Neuron (in vitro differentiated cells): Measurements from ENCODE around the gene GNAT1.

Experiments used
- H2AFZ ChIP-seq: one replicate; pipeline ENCODE4 v1.6.1; 2013; ENCODE audit warnings: low read depth, mild to moderate bottlenecking, inconsistent platforms, low read length, moderate library complexity
- H3K27me3 ChIP-seq: one replicate; pipeline ENCODE4 v1.6.1; 2013; ENCODE audit warnings: low read length; ENCODE audit not compliant: insufficient read depth
- H3K36me3 ChIP-seq: one replicate; pipeline ENCODE4 v1.6.1; 2013; ENCODE audit warnings: low read length; ENCODE audit not compliant: insufficient read depth
- H3K4me1 ChIP-seq: one replicate; pipeline ENCODE4 v1.6.1; 2013; ENCODE audit warnings: low read length; ENCODE audit not compliant: insufficient read depth
- H3K4me3 ChIP-seq: 2 replicates; pipeline ENCODE4 v1.5.1; 2013; ENCODE audit warnings: mild to moderate bottlenecking, low read length, moderate library complexity
- H3K9me3 ChIP-seq: one replicate; pipeline ENCODE4 v1.6.1; 2013; ENCODE audit warnings: low read length

The GNAT1 gene

DNA sequence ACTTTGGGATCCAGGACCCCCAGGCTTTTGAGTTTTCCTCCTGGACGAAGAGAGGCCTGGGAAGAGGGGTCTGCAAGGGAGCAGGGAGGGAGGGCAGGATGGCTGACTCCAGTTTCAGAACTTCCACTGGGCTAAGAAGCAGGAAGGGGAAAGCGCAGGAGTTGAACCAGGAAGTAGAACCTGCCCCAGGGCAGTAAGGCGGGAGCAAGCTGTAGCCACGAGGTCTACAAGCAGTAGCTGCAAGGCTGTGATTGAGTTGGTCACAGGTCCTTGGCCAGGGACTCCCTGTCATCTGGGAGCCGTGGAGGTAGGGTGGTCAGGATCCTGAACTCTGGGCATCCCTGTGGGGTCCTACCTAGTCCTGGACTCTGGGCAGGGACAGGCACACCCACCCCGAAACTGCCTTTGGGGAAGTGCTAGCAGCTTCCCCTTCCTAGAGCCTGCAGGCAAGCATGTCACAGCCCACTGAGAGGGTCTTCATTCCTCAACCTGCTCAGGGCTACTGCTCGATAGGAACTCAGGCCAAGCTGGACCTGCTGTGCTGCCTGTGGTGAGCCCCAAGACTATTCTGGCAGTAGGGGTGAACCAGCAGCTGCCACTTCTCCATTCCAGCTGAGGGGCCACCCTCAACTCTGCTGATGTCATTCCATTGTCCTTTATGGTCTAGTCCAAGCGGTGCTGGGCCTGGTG lies 38.8 kb downstream of the GNAT1 start:
- Histone ChIP-seq H3K36me3 (no peaks in the 10 kb centered on the region), H3K27me3 (no peaks in the 10 kb centered on the region), H3K9me3 (no peaks in the 10 kb centered on the region), H2AFZ (no peak overlapping the region), H3K4me1 (peaks cover 35% of the 10 kb centered on the region), H3K4me3 (no peak overlapping the region)

DNA sequence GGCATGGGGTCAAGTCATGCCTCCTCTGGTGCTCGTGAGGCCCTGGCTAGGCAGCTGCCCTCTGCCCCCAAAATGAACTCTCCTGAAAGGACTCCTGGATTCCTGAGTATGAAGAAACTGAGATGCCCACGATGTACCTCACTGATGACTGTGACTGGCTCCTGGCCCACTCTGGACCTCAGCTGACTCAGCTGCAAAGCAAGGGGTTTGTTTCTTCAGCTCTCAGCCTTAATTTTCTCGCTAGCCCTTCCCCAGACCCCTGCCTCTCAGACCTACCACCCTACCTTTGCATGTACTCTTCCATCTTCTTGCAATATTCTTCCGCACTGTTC lies 39.4 kb downstream of the GNAT1 start:
- H3K27me3 ChIP-seq, result no peaks in the 10 kb centered on the region
- peaks cover 38% of the 10 kb centered on the region for H3K4me1 ChIP-seq
- H2AFZ ChIP-seq, result no peak overlapping the region
- no peaks in the 10 kb centered on the region for H3K9me3 ChIP-seq
- H3K36me3 ChIP-seq, result no peaks in the 10 kb centered on the region
- no peak overlapping the region for H3K4me3 ChIP-seq

DNA sequence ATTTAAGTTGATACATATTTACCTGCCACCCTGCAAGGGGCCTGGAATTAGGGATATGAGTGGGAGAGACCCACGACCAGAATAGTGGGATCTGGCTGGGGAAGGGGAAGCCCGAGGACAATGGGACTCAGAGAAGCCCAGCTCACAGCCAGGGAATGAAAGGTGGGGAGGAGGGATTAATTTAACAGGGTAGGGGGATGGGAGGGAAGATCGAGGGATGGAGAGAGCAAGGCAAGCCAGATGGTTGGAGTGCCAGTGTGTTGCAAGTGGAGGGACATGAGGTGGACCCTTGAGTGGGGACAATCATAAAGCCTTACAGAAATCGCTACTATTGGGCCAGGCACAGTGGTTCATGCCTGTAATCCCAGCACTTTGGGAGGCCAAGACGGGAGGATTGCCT lies 40.2 kb downstream of the GNAT1 start:
- Histone ChIP-seq H3K36me3 (no peaks in the 10 kb centered on the region), H3K4me1 (peaks cover 38% of the 10 kb centered on the region), H3K4me3 (no peak overlapping the region), H2AFZ (no peak overlapping the region), H3K9me3 (no peaks in the 10 kb centered on the region), H3K27me3 (no peaks in the 10 kb centered on the region)

DNA sequence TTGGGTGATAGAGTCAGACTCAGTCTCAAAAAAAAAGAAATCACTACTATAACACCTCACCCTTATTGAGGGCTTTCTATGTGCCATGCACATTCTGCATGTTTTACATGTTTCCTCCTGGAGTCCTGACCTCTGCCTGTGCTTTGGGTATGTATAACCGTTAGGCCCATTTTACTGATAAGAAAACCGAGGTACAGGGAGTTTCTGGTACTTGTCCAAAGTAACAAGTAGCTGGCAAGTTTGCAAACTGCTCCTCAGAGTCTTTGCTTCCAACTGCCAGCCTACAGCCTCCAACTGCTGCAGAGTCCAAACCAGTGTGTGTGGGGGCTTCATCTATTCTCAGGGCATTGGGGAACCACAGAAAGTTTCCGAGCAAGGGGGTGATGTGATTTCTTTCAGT lies 40.9 kb downstream of the GNAT1 start:
- Histone ChIP-seq H3K36me3 (no peaks in the 10 kb centered on the region), H3K27me3 (no peaks in the 10 kb centered on the region), H3K4me1 (peaks cover 34% of the 10 kb centered on the region), H3K4me3 (no peak overlapping the region), H3K9me3 (no peaks in the 10 kb centered on the region), H2AFZ (no peak overlapping the region)

DNA sequence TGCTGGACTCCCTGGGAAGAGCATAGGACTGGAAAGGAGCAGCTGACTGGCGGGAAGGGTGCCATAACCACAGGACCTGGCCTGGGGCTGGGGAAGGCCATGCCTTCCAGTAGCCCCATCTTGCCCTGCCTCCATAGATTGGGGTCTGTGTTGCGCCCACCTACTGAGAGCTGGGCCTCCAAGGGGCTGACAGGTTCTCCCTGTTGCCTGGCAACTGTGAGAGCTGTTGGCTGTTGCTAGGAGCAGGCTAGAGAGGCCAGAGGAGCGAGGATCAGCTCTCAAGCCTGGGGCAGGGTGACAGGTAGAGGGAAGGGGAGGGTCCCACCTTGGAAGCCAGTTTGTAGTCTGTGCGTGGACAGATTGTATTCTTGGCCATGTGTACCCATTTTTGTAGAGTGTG lies 41.8 kb downstream of the GNAT1 start:
- Histone ChIP-seq H3K9me3 (no peaks in the 10 kb centered on the region), H3K36me3 (no peaks in the 10 kb centered on the region), H3K27me3 (no peaks in the 10 kb centered on the region), H3K4me1 (peaks cover 36% of the 10 kb centered on the region), H3K4me3 (no peak overlapping the region), H2AFZ (no peak overlapping the region)

DNA sequence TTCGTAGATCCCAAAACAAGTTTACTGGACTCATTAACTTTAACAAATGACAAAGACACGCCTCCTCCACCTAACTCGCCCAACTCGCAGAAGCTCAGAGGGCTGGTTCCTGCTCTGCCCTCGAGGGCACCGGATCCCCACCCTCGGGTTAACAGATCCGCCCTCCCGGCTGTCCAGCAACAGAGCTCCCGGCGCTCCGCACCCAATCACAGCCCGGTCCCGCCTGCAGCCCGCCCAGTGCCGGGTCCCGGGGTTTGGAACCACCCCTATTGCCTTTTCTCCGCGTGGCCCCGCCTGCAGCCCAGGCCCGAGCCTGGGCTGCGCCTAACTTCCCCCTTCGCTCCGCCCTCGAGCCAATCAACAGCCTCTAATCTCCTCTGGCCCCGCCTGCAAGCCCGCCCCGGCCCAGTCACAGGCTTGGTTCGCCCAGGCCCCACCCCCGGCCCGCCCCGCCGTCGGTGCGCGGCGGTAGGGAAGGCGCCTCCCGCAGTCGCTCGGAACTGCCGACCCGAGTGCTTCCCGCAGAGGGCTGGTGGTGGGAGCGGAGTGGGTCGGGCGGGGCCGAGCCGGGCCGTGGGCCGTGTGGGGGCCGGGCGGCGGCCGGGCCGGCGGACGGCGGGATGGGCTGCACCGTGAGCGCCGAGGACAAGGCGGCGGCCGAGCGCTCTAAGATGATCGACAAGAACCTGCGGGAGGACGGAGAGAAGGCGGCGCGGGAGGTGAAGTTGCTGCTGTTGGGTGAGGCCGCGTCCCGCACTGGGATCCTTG lies 44.5 kb downstream of the GNAT1 start, which contains the start of gene GNAI2:
TSS of gene GNAI2 (plus strand) at position 489 of the 768 bp plus-strand sequence. CDS start at position 621, 132 bp downstream.
- Histone ChIP-seq H3K9me3 (no peaks in the 10 kb centered on the region), H3K4me3 (peak within 1 kb of the TSS; percentile 94), H3K36me3 (peaks cover 7% of the 10 kb centered on the region), H3K4me1 (peaks cover 56% of the 10 kb centered on the region), H3K27me3 (no peaks in the 10 kb centered on the region), H2AFZ (no peak within 1 kb of the TSS)

DNA sequence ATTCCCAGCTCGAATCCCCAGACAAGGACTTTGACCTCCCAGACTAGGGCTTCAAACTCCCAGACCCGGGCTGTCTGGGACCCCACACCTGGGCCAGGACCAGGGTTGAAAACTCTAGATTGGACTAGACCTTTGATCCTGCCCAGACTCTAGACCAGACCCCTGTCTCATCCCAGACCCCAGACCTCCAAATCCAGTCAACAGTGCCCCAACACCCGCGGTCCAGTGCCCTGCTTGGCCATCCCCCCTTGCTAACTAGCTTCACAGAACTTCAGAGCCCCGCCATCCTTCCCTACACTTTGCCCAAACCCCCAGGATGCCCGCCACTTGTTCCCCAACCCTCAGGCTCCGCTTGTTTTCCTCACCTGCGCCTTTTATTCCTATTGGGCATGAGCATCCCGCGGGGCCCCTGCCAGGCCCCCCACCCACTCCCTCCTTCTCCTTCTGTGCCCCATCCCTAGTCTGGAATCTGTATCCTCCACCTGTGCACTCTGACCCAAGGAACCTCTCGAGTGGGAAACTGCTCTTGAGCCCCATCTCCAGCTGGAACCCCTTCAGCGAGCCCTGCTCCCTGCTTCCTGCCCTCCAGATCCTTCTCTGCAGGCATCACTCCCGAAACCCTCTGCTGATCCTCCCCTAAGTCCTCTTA lies 45.2 kb downstream of the GNAT1 start:
- Histone ChIP-seq H3K4me1 (peaks cover 63% of the 10 kb centered on the region), H3K36me3 (peaks cover 7% of the 10 kb centered on the region), H3K27me3 (no peaks in the 10 kb centered on the region), H2AFZ (no peak overlapping the region), H3K4me3 (peak overlapping the region; percentile 94), H3K9me3 (no peaks in the 10 kb centered on the region)

DNA sequence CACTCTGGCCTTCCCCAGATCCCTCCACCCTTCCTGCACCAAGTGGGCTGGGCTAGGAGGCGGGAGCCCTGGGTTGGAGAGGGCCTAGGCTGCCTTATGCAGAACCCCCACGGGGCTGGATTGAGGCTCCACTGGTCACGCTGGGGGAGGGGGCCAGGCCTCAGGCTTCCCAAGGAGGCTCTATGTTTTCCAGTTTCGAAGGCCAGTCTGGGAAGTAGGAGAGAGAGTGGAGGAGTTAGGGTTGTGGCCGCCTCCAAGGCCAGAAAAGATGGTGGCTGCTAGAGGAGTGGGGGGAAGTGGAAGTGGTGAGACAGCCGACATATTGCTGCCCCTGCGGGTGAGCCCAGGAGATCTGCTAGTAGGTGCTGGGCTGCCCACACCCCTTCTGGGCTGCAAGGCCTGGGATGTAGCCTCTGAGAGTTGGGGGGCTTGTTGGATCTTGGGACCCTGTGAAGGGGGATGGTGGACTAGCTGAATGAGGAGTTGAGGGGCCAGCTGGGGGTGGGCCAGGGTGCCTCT lies 45.8 kb downstream of the GNAT1 start:
- Histone ChIP-seq H3K27me3 (no peaks in the 10 kb centered on the region), H2AFZ (no peak overlapping the region), H3K9me3 (no peaks in the 10 kb centered on the region), H3K4me1 (peaks cover 69% of the 10 kb centered on the region), H3K4me3 (peak overlapping the region; percentile 94), H3K36me3 (peaks cover 7% of the 10 kb centered on the region)

DNA sequence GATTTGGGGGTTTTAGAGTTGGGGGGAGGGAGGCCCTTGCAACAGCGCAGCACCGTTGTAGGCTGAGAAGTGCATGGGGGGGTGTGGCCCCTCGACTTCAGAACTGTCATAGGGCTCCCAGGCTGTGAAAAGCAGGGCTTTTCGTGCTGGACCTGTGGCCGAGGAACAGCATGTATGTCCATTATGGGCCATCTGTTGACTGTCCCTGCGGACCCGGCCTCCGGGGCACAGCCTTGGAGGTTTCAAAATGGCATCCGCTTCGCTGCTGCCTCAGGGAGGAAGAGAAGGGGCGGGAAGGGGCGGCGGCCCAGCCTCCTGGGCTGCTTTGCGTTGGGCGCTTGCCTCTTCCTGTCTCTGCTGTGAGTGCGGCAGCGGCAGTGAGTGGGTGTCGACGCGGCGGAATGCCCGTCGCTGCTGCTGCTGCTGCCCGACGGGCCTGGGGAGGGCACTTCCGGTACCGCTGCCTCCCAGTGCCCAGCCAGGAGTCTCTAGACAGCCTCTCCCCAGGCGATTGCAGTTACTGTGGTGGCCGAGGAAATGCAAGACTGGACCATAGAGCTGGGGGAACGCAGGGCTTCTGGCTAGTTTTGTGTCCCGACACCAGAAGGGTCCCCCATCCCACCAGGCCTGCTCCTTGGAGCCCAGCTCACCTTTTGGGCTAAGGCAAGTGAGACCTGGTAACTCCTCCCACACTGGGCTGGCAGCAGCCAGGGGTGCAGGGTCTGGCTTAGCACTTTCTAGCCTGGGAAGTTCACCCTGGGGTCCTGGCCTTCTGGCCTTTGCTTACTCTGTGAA lies 46.5 kb downstream of the GNAT1 start:
- Histone ChIP-seq H3K4me1 (peaks cover 69% of the 10 kb centered on the region), H2AFZ (no peak overlapping the region), H3K9me3 (no peaks in the 10 kb centered on the region), H3K36me3 (peaks cover 10% of the 10 kb centered on the region), H3K27me3 (no peaks in the 10 kb centered on the region), H3K4me3 (peak overlapping the region; percentile 94)

DNA sequence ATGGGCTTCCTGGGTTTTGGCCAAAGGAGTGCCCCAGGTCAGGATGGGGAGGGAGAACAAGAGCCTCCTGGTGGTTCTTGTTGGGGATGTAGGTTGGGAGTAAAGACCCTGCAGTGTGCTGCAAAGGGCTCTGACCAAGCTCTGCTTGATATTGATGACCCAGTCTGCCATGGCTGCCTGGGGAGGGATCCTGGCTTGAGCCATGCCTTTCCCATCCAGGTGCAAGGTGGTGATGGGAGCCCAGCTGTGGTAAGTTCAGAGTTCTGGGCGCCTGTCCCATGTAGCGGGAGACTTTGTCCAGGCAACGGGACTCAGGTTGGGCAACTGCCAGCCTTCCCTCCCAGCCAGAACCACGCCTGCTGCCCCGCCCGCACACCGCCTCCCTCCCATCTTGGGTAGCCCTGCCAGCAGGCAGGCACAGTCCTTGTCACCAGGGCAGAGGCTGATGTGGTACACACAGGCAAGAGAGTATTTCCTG lies 47.2 kb downstream of the GNAT1 start:
- Histone ChIP-seq H3K4me3 (peak overlapping the region; percentile 94), H3K4me1 (peaks cover 64% of the 10 kb centered on the region), H3K36me3 (peaks cover 14% of the 10 kb centered on the region)

DNA sequence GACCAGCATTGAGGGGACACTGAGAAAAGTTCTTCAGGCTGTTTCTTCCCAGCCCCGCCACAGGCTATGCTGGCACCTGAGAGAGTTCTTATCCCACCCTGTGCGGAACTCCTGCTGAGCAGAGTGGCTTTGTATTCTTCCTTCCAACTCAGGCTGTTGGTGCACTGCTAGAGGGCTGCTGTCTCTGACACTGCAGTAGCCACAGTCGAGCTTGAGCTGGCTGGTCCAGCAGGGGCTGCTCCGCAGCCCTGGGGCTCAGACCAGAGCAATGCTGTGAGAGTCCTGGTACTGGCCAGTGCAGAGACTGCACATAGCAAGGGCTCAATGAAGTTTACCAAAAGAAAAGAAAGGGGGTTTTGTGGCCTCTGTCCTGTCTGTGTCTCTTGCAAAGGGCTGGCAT lies 48.2 kb downstream of the GNAT1 start:
- peaks cover 17% of the 10 kb centered on the region for H3K36me3 ChIP-seq
- no peaks in the 10 kb centered on the region for H3K9me3 ChIP-seq
- H2AFZ ChIP-seq, result no peak overlapping the region
- H3K27me3 ChIP-seq, result no peaks in the 10 kb centered on the region
- peaks cover 62% of the 10 kb centered on the region for H3K4me1 ChIP-seq
- no peak overlapping the region for H3K4me3 ChIP-seq

More for the DNA sequence above, 47.2 kb downstream of the GNAT1 start:
- Histone ChIP-seq H2AFZ (no peak overlapping the region), H3K9me3 (no peaks in the 10 kb centered on the region), H3K27me3 (no peaks in the 10 kb centered on the region)

DNA sequence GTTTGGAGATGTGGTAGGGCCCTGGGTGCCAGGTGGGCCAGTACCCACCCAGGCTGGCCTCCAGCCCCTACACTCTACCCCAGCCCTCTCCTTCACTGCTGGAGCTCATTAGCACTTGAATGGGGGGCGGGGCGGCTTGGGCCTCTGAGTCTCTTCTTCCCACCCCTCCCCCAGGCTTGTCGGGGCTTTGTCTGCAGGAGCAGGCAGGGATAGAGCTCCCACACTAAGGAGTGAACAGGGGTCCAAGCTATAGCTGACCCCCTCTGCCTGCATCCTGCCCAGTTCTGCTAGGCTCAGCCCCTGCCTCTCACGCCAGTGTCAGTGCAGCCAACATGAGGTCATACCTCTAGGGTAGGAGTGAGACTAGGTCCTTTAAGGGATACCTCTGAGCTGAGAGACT lies 49.8 kb downstream of the GNAT1 start:
- H3K4me3 ChIP-seq, result no peak overlapping the region

More for the DNA sequence above, 49.8 kb downstream of the GNAT1 start:
- H2AFZ ChIP-seq, result no peak overlapping the region
- H3K4me1 ChIP-seq, result peaks cover 66% of the 10 kb centered on the region
- peaks cover 17% of the 10 kb centered on the region for H3K36me3 ChIP-seq
- no peaks in the 10 kb centered on the region for H3K27me3 ChIP-seq
- no peaks in the 10 kb centered on the region for H3K9me3 ChIP-seq
